Measurements from ENCODE around the gene FREY1. TPM values are rescaled to one million over a fixed set of nuclear protein-coding genes. Genes with fewer than 3 reads are reported as not detected.
A peak's percentile ranks its signal among the peaks of the same experiment; 100 is the strongest.
"Not testable (repeated sequence)": the region's sequence is repeated elsewhere in the genome, so short reads cannot be mapped to it uniquely, and the experiment has no call there.

Gene FREY1
- polyA plus RNA-seq, 4 donors: 0.18 to 0.19 TPM; not detected in 2

DNA sequence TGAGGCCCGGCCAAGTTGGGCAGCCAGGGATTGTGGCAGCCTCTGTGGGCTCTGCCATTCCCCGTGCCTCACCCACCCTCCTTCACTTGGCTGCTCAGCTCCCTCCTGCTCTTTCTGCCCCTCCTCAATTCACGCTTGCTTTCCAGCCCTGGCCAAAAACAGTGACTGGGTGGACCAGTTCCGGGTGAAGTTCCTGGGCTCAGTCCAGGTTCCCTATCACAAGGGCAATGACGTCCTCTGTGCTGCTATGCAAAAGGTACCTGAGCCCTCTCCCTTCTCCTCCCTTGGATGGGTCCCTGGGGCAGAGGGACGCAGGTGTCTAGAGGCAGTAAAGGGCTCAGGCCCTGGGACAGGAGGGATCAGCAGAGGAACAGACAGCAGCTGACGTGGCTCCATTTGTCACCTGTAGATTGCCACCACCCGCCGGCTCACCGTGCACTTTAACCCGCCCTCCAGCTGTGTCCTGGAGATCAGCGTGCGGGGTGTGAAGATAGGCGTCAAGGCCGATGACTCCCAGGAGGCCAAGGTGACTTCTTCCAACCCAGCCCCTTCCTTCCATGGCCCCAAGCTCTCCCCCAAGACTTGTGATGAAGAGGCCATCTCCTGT lies 2.7 kb downstream of the FREY1 start:
- Histone ChIP-seq H3K27me3 (ENCODE audit: control insufficient read depth in 3 of 3, insufficient read depth in 3 of 3, low read length in 3 of 3) (peaks cover 0 to 20% (median 0%) of the 10 kb centered on the region in 3 donors), H3K36me3 (ENCODE audit: control insufficient read depth in 3 of 3, insufficient read depth in 2 of 3, low read depth in 1 of 3, low read length in 3 of 3) (peaks cover 0 to 27% (median under 1%) of the 10 kb centered on the region in 3 donors), H3K4me1 (ENCODE audit: control insufficient read depth in 3 of 3, insufficient read depth in 2 of 3, low read depth in 1 of 3, low read length in 2 of 3) (peaks cover 0 to 5% (median 1%) of the 10 kb centered on the region in 3 donors), H3K4me3 (ENCODE audit: low read depth in 1 of 3, low read length in 3 of 3) (no peak overlapping the region), H3K27ac (ENCODE audit: low read depth in 1 of 3, low read length in 2 of 3) (peak overlapping the region in 1 of 3 donors; percentile 34), H3K9me3 (ENCODE audit: control insufficient read depth in 2 of 2, insufficient read depth in 1 of 2, low read depth in 1 of 2, low read length in 1 of 2) (no peaks in the 10 kb centered on the region)
- WGBS, 3 donors: 25 to 66% (median 41%) methylated on average over 15 of the region's 15 CpGs
- FAIRE-seq: no peak
- DNase-seq: peak; percentile 35 to 90

DNA sequence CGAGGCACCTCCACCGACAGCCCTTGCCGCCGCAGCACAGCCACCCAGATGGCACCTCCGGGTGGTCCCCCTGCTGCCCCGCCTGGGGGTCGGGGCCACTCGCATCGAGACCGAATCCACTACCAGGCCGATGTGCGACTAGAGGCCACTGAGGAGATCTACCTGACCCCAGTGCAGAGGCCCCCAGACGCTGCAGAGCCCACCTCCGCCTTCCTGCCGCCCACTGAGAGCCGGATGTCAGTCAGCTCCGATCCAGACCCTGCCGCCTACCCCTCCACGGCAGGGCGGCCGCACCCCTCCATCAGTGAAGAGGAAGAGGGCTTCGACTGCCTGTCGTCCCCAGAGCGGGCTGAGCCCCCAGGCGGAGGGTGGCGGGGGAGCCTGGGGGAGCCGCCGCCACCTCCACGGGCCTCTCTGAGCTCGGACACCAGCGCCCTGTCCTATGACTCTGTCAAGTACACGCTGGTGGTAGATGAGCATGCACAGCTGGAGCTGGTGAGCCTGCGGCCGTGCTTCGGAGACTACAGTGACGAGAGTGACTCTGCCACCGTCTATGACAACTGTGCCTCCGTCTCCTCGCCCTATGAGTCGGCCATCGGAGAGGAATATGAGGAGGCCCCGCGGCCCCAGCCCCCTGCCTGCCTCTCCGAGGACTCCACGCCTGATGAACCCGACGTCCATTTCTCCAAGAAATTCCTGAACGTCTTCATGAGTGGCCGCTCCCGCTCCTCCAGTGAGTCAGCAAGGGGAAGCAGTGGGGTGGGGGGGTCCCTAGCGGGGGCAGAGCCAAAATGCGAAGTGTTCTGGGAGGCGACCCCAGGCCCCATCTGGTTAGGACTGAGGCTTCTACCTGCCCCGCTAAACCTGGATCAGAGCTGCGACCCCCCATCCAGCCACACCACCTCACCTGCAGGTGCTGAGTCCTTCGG lies 4.4 kb downstream of the FREY1 start:
- FAIRE-seq: no peak
- Histone ChIP-seq H3K4me3 (ENCODE audit: low read depth in 1 of 3, low read length in 3 of 3) (no peak overlapping the region), H3K27ac (ENCODE audit: low read depth in 1 of 3, low read length in 2 of 3) (no peak overlapping the region), H3K36me3 (ENCODE audit: control insufficient read depth in 3 of 3, insufficient read depth in 2 of 3, low read depth in 1 of 3, low read length in 3 of 3) (peaks cover 0 to 16% (median 0%) of the 10 kb centered on the region in 3 donors), H3K9me3 (ENCODE audit: control insufficient read depth in 2 of 2, insufficient read depth in 1 of 2, low read depth in 1 of 2, low read length in 1 of 2) (no peaks in the 10 kb centered on the region), H3K27me3 (ENCODE audit: control insufficient read depth in 3 of 3, insufficient read depth in 3 of 3, low read length in 3 of 3) (peaks cover 0 to 35% (median 5%) of the 10 kb centered on the region in 3 donors), H3K4me1 (ENCODE audit: control insufficient read depth in 3 of 3, insufficient read depth in 2 of 3, low read depth in 1 of 3, low read length in 2 of 3) (peaks cover 0 to 10% (median 1%) of the 10 kb centered on the region in 3 donors)
- no peak for DNase-seq
- 91 to 93% (median 92%) methylated on average over 53 to 56 of the region's 56 CpGs for WGBS, 3 donors

- DNase-seq (no peak), FAIRE-seq (no peak)
- 80 to 87% (median 84%) methylated on average over 6 of the region's 6 CpGs for WGBS, 3 donors
- Histone ChIP-seq H3K4me1 (ENCODE audit: control insufficient read depth in 3 of 3, insufficient read depth in 2 of 3, low read depth in 1 of 3, low read length in 2 of 3) (peaks cover 0 to 10% (median under 1%) of the 10 kb centered on the region in 3 donors), H3K4me3 (ENCODE audit: low read depth in 1 of 3, low read length in 3 of 3) (no peak overlapping the region), H3K9me3 (ENCODE audit: control insufficient read depth in 2 of 2, insufficient read depth in 1 of 2, low read depth in 1 of 2, low read length in 1 of 2) (no peaks in the 10 kb centered on the region), H3K27me3 (ENCODE audit: control insufficient read depth in 3 of 3, insufficient read depth in 3 of 3, low read length in 3 of 3) (peaks cover 0 to 45% (median 5%) of the 10 kb centered on the region in 3 donors), H3K36me3 (ENCODE audit: control insufficient read depth in 3 of 3, insufficient read depth in 2 of 3, low read depth in 1 of 3, low read length in 3 of 3) (peaks cover 0 to 16% (median 0%) of the 10 kb centered on the region in 3 donors), H3K27ac (ENCODE audit: low read depth in 1 of 3, low read length in 2 of 3) (no peak overlapping the region)
Observed at GRCh38 chr11:45901626-45902025, 5.4 kb downstream of the FREY1 start.

GRCh38 chr11:45900916-45901617 lies 6.0 kb downstream of the FREY1 start:
- H3K9me3 ChIP-seq (ENCODE audit: control insufficient read depth in 2 of 2, insufficient read depth in 1 of 2, low read depth in 1 of 2, low read length in 1 of 2): no peaks in the 10 kb centered on the region
- DNase-seq (no peak), FAIRE-seq (no peak)
- peaks cover 0 to 10% (median 0%) of the 10 kb centered on the region in 3 donors for H3K4me1 ChIP-seq (ENCODE audit: control insufficient read depth in 3 of 3, insufficient read depth in 2 of 3, low read depth in 1 of 3, low read length in 2 of 3)
- WGBS, 3 donors: 27 to 45% (median 44%) methylated on average over 8 of the region's 8 CpGs
- H3K36me3 ChIP-seq (ENCODE audit: control insufficient read depth in 3 of 3, insufficient read depth in 2 of 3, low read depth in 1 of 3, low read length in 3 of 3): peaks cover 0 to 13% (median 0%) of the 10 kb centered on the region in 3 donors
- peaks cover 0 to 49% (median 5%) of the 10 kb centered on the region in 3 donors for H3K27me3 ChIP-seq (ENCODE audit: control insufficient read depth in 3 of 3, insufficient read depth in 3 of 3, low read length in 3 of 3)
- peak overlapping the region in 1 of 3 donors; percentile 40 for H3K4me3 ChIP-seq (ENCODE audit: low read depth in 1 of 3, low read length in 3 of 3)
- no peak overlapping the region for H3K27ac ChIP-seq (ENCODE audit: low read depth in 1 of 3, low read length in 2 of 3)

- not testable (repeated sequence) for DNase-seq
- H3K27me3 ChIP-seq (ENCODE audit: control insufficient read depth in 3 of 3, insufficient read depth in 3 of 3, low read length in 3 of 3): peaks cover 0 to 53% (median 5%) of the 10 kb centered on the region in 3 donors
- peak overlapping the region in 2 of 3 donors; percentile 40 to 50 for H3K4me3 ChIP-seq (ENCODE audit: low read depth in 1 of 3, low read length in 3 of 3)
Observed at GRCh38 chr11:45900175-45900800, 6.8 kb downstream of the FREY1 start.

DNA sequence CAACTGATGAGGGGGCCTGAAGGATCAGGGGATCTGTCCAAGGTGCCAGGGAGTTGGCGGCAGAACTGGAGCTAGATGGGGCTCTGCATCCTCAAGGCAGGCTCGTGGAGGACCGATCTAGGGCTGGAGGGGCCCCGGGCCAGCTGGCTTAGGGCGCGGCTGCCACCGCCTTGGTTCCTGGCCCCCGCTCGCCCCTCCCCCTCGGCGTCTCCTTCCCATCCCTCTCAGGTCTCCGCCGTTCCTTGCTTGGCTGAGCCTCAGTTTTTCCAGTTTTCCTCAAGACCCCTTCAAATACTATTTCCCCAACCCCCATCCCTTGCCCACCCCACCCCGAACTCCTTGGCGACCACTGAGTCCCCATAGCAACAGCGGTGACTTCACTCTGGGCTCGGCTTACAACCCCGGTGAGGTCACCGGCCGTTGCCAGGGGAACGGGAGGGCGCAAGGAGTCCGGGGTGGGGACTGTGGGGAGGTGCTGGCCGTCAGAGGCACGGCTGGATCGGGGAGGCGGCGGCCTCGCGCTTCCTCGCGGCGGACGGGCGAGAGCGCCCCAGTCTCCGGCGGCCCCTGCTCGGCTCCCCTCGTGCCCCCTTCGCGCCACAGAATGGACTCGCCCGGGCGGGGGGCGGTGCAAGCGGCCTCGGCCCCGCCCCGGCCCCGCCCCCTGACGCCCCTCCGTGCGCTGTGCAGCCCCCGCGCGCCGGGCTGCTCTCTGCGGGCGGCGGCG lies 7.5 kb downstream of the FREY1 start:
- WGBS, 3 donors: 0 to 3% (median 2%) methylated on average over 26 to 62 of the region's 62 CpGs
- peak overlapping the region in 2 of 3 donors; percentile 53 to 69 for H3K27ac ChIP-seq (ENCODE audit: low read depth in 1 of 3, low read length in 2 of 3)
- no peak for FAIRE-seq
- peak overlapping the region in 2 of 3 donors; percentile 29 to 50 for H3K4me3 ChIP-seq (ENCODE audit: low read depth in 1 of 3, low read length in 3 of 3)
- no peaks in the 10 kb centered on the region for H3K9me3 ChIP-seq (ENCODE audit: control insufficient read depth in 2 of 2, insufficient read depth in 1 of 2, low read depth in 1 of 2, low read length in 1 of 2)
- peaks cover 0 to 10% (median 0%) of the 10 kb centered on the region in 3 donors for H3K4me1 ChIP-seq (ENCODE audit: control insufficient read depth in 3 of 3, insufficient read depth in 2 of 3, low read depth in 1 of 3, low read length in 2 of 3)
- H3K36me3 ChIP-seq (ENCODE audit: control insufficient read depth in 3 of 3, insufficient read depth in 2 of 3, low read depth in 1 of 3, low read length in 3 of 3): peaks cover 0 to 13% (median 0%) of the 10 kb centered on the region in 3 donors
- peaks cover 0 to 53% (median 5%) of the 10 kb centered on the region in 3 donors for H3K27me3 ChIP-seq (ENCODE audit: control insufficient read depth in 3 of 3, insufficient read depth in 3 of 3, low read length in 3 of 3)
- peak; percentile 45 to 84 for DNase-seq

More at GRCh38 chr11:45900175-45900800, 6.8 kb downstream of the FREY1 start:
- not testable (repeated sequence) for H3K27ac ChIP-seq (ENCODE audit: low read depth in 1 of 3, low read length in 2 of 3); H3K9me3 ChIP-seq (ENCODE audit: control insufficient read depth in 2 of 2, insufficient read depth in 1 of 2, low read depth in 1 of 2, low read length in 1 of 2); H3K4me1 ChIP-seq (ENCODE audit: control insufficient read depth in 3 of 3, insufficient read depth in 2 of 3, low read depth in 1 of 3, low read length in 2 of 3); FAIRE-seq
- WGBS, 3 donors: 4 to 19% (median 10%) methylated on average over 24 to 40 of the region's 59 CpGs
- H3K36me3 ChIP-seq (ENCODE audit: control insufficient read depth in 3 of 3, insufficient read depth in 2 of 3, low read depth in 1 of 3, low read length in 3 of 3): peaks cover 0 to 13% (median 0%) of the 10 kb centered on the region in 3 donors

GRCh38 chr11:45899086-45899447 lies 8.0 kb downstream of the FREY1 start:
- H3K27me3 ChIP-seq (ENCODE audit: control insufficient read depth in 3 of 3, insufficient read depth in 3 of 3, low read length in 3 of 3): peaks cover 0 to 53% (median 5%) of the 10 kb centered on the region in 3 donors
- no peaks in the 10 kb centered on the region for H3K9me3 ChIP-seq (ENCODE audit: control insufficient read depth in 2 of 2, insufficient read depth in 1 of 2, low read depth in 1 of 2, low read length in 1 of 2)
- peak overlapping the region in 1 of 3 donors; percentile 69 for H3K27ac ChIP-seq (ENCODE audit: low read depth in 1 of 3, low read length in 2 of 3)
- H3K36me3 ChIP-seq (ENCODE audit: control insufficient read depth in 3 of 3, insufficient read depth in 2 of 3, low read depth in 1 of 3, low read length in 3 of 3): peaks cover 0 to 10% (median 0%) of the 10 kb centered on the region in 3 donors
- no peak for FAIRE-seq
- 6 to 14% (median 12%) methylated on average over 3 of the region's 3 CpGs for whole genome bisulfite sequencing, 3 donors
- H3K4me3 ChIP-seq (ENCODE audit: low read depth in 1 of 3, low read length in 3 of 3): peak overlapping the region in 1 of 3 donors; percentile 50
- no peak for DNase-seq
- H3K4me1 ChIP-seq (ENCODE audit: control insufficient read depth in 3 of 3, insufficient read depth in 2 of 3, low read depth in 1 of 3, low read length in 2 of 3): peaks cover 0 to 10% (median 0%) of the 10 kb centered on the region in 3 donors
